ENCODE results near the gene CUBN. TPM values are rescaled to one million over a fixed set of nuclear protein-coding genes. Genes with fewer than 3 reads are reported as not detected.
A peak's percentile ranks its signal among the peaks of the same experiment; 100 is the strongest.

The CUBN gene
- total RNA-seq (2014; rRNA removed; shearing (Covaris generic)) = 4.9 and 7.8 TPM in 2 replicates
- polyA plus RNA-seq (2015; cell fraction: cytosol; rRNA removed) = 1.7 and 3.4 TPM in 2 replicates
- 4.2 and 6.7 TPM in 2 replicates for polyA plus RNA-seq (2015; cell fraction: nucleus; rRNA removed)

DNA sequence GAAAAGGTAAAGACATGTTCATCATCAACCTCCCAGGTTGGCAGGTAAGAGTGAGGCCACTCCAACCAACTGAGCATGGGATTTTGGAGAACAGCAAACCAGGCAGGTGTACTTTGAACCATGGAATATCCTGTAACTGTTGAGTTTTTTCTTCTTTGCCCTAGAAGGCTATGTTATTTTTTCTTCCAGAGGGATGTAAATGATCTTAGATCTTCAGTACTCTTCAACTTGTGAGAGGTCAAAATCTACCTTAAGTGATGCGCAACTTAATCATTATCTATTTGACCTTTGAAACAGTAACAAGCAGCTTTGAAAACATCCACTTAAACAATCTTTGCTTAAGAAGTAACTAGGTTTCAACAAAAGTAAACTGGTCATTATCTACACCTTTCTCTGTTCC lies at the start of gene CUBN:
Gene CUBN, minus strand, starts transcription at position 71 of the 400 bp plus-strand sequence. Its CDS starts 46 bp downstream, at position 25.
- in situ Hi-C loops (cut with HindIII; ENCODE audit: low pct_unique_long_range_greater_than_20kb, low sequenced_read_pairs) = no loop called here
- DNase-seq (ENCODE audit: low read depth, low spot score) = no peak

GRCh38 chr10:17179002-17179401 lies 49.4 kb upstream of the CUBN start:
- no peak for DNase-seq (ENCODE audit: low read depth, low spot score)
- in situ Hi-C loops (cut with HindIII; ENCODE audit: low pct_unique_long_range_greater_than_20kb, low sequenced_read_pairs) = no loop called here

- DNase-seq (ENCODE audit: low read depth, low spot score) = no peak
- in situ Hi-C loops (cut with HindIII; ENCODE audit: low pct_unique_long_range_greater_than_20kb, low sequenced_read_pairs) = no loop called here
Measured at GRCh38 chr10:17178006-17178405, 48.4 kb upstream of the CUBN start.

DNA sequence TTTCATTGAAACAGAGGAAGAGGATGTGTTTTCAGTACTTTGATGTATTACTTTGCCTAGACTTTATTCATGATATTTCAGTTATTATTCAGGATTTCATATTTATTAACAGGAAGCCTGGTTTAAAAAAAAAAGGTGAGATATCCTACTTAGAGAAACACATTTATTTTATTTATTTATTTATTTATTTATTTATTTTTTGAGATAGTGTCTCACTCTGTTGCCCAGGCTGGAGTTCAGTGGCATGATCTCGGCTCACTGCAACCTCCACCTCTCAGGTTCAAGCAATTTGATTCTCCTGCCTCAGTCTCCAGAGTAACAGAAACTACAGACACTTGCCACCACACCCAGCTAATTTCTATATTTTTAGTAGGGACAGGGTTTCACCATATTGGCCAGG lies 47.4 kb upstream of the CUBN start:
- in situ Hi-C loops (cut with HindIII; ENCODE audit: low pct_unique_long_range_greater_than_20kb, low sequenced_read_pairs) = no loop called here
- DNase-seq (ENCODE audit: low read depth, low spot score) = no peak

DNA sequence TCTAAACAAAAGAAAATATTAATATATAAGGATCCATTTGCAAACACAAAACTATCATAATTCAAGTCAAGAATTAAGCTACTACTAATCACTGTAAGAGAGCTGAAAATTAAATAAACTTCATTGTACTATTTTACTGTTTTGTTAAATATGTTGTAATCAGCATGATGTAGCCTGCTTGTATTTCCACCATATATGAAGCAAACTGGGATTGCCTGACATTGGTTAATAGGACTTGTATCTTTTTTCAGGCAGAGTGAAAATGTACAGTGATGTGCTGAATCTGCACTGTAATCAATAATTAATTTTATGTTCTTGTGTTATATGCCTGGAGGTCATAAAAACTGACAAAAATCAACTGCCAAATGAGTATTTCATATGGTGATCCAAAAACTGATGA lies 46.5 kb upstream of the CUBN start:
- in situ Hi-C loops (cut with HindIII; ENCODE audit: low pct_unique_long_range_greater_than_20kb, low sequenced_read_pairs) = no loop called here
- no peak for DNase-seq (ENCODE audit: low read depth, low spot score)

DNA sequence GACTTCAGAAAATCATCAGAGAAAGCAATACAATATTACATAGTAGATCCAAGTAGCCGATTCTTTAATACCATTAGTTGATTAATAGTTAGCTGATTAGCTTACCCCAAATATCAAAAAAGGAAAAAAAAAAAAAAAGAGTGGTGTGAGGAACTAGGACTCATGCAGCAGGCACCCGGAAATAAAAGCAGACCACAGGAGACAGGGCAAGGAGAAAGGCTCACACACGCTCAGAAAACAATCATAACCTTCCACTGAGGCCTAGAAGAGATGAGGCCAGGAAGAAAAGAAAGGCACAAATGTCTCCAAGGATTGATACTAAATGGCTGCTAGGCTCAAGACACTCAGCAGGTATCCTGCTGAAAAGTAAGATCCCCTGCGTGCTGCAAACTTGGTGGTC lies 45.9 kb upstream of the CUBN start:
- in situ Hi-C loops (cut with HindIII; ENCODE audit: low pct_unique_long_range_greater_than_20kb, low sequenced_read_pairs) = no loop called here
- DNase-seq (ENCODE audit: low read depth, low spot score) = peak; percentile 33

- in situ Hi-C loops (cut with HindIII; ENCODE audit: low pct_unique_long_range_greater_than_20kb, low sequenced_read_pairs) = no loop called here
- DNase-seq (ENCODE audit: low read depth, low spot score) = no peak
Measured at GRCh38 chr10:17174626-17175025, 45.0 kb upstream of the CUBN start.

DNA sequence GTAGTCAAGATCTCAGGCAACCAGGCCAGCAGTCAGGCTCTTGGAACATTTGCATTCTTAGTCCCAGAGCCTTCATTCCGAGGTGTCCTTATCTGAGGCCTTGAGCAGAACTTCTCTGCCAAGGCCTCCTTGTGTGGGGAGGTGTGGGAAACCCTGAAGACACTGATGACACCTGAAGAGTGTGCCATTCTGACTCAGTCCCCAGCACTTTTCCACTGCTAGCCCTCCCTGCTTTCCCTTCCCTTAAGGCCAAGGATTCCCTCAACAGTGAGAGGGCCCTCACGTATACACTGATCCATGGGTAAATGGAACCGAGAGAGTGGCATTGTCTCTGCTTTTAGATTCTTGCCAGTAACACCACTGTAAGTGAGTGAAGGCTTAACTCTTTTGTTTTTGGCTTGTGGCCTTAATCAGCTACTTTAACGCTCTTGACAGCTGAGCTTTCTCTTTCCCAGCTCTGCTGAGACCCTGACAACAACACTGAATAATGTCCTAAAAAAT lies 41.6 kb upstream of the CUBN start:
- in situ Hi-C loops (cut with HindIII; ENCODE audit: low pct_unique_long_range_greater_than_20kb, low sequenced_read_pairs) = no loop called here
- no peak for DNase-seq (ENCODE audit: low read depth, low spot score)

DNA sequence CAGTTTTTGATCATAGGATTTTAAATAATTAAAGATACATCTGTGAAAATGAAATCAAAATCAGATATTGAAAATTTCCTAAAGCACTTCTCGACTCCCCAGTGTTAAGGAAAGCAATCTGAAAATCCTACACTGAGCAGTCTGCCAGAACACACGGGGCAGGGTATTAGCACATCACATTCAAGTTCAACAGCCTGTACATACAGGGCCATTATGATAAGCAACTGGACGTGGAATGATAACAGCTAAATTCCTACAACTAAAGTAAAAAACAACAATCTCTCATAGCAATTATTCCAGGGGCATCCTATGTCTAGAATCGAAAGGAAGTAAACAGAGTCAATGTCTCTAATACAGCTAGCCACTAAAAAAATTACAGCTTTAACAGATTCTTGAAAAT lies 40.2 kb upstream of the CUBN start:
- in situ Hi-C loops (cut with HindIII; ENCODE audit: low pct_unique_long_range_greater_than_20kb, low sequenced_read_pairs) = no loop called here
- DNase-seq (ENCODE audit: low read depth, low spot score) = no peak

DNA sequence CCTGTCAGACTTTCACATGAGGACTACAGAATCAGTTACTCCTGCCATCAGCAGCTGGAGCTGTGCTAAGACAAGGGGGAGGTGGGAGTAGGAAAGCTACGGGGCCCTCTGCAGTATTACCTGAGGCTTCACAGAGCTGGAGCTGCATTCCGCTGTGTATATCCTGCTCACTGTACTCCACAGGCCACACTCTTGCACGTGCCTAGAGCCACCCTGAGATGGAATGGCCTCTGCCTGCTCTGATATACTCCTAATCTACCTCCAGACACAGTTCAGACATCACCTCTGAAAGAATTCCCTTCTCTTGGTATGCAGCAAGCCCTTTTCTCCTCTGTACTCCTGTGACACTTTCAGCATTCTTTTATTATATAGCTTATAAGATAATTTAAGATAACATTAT lies 37.1 kb upstream of the CUBN start:
- in situ Hi-C loops (cut with HindIII; ENCODE audit: low pct_unique_long_range_greater_than_20kb, low sequenced_read_pairs) = no loop called here

GRCh38 chr10:17162828-17163227 lies 33.2 kb upstream of the CUBN start:
- no peak for DNase-seq (ENCODE audit: low read depth, low spot score)

More for the DNA sequence above, 37.1 kb upstream of the CUBN start:
- DNase-seq (ENCODE audit: low read depth, low spot score) = no peak

DNA sequence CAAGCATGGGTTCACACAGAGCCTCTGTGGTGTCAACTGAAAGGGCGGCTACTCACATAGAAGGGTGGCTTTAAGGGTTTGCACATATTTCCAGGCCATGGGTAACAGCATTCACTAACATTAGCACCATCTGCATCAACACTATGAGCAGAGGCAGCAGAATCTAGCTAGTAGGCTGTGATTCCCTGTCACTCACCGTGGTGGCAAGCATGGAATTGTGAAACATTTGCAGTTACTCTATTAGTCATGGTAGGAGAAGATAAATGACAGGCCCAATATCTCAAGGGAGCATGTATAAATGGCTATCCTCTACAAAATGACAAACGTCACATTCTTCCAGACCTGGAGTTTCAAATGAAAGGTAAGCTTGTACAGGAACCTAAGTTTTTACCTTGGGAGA lies 32.2 kb upstream of the CUBN start:
- in situ Hi-C loops (cut with HindIII; ENCODE audit: low pct_unique_long_range_greater_than_20kb, low sequenced_read_pairs) = no loop called here
- no peak for DNase-seq (ENCODE audit: low read depth, low spot score)

More at GRCh38 chr10:17162828-17163227, 33.2 kb upstream of the CUBN start:
- in situ Hi-C loops (cut with HindIII; ENCODE audit: low pct_unique_long_range_greater_than_20kb, low sequenced_read_pairs) = no loop called here

DNA sequence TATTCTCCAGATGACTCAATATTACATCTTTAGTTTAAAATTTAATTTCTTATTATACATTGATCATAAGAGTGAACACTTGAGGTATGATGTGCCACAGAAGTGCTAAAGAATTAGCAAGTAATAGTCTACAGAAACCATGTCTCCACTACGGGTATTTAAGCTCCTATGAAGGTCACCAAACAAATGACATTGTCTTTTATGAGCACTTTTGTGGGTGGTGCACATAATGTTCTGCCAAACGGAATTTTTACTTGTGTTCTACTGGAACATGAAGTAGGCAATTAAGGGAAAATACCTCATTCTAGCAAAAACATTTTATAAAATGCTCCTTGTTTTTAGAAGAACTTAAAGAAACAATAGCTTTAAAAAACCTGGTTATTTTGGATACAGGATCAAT lies 27.4 kb upstream of the CUBN start:
- DNase-seq (ENCODE audit: low read depth, low spot score) = no peak
- in situ Hi-C loops (cut with HindIII; ENCODE audit: low pct_unique_long_range_greater_than_20kb, low sequenced_read_pairs) = no loop called here

DNA sequence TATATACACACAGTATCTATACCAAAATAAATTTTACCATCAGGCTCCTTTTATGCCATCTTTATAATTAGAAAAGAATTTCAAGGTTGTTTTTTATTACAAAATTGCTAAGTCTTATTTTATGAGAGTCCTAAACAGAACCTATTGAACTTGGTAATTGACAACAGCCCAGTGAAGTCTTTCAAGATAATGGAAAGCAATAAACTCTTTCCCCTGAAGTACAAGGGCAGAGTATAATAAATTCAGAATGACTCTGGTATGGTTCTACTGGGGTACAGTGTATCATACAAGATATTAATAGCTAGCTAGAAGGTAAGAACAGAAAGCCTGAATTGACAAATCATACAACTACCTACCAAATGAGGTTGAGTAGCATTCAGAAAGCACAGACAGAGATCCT lies 26.2 kb upstream of the CUBN start:
- in situ Hi-C loops (cut with HindIII; ENCODE audit: low pct_unique_long_range_greater_than_20kb, low sequenced_read_pairs) = no loop called here

DNA sequence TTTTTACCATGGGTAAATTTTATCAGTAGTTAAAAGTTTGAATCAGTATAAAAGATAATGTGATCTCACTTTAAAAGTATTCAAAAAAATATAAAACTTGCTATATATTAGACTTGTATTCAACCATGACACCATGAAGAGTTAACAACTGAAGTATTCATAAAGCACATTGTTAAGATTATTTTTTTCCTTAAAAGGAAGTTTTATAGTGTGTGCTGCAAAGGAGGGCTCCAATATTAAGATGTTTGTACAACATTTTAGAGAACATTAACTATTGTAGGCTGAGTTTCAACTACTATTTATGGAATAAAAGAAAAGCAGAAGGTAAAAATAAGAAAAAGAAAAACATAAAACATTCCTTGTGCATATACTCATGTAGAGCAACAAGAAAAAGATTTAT lies 24.5 kb upstream of the CUBN start:
- in situ Hi-C loops (cut with HindIII; ENCODE audit: low pct_unique_long_range_greater_than_20kb, low sequenced_read_pairs) = no loop called here
- no peak for DNase-seq (ENCODE audit: low read depth, low spot score)

More for the DNA sequence above, 26.2 kb upstream of the CUBN start:
- DNase-seq (ENCODE audit: low read depth, low spot score) = no peak

DNA sequence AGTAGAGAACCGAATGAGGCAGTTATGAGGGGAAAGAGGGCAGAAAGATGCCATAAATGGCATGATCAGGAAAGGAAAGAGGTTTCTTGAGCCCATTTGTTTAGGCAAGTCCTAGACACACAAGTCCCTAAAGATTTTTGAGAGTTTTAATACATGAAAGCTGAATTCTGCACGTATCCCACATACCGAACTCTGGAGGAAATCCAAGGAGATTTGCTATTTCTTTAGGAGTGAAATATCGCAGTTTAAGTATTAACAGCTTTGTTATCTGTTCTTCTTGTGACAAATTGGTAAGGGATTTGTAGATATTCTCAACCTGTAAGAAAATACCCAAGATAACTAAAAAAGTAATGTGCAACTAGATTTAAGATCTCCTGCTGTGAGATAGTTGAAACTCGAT lies 23.7 kb upstream of the CUBN start:
- in situ Hi-C loops (cut with HindIII; ENCODE audit: low pct_unique_long_range_greater_than_20kb, low sequenced_read_pairs) = no loop called here
- DNase-seq (ENCODE audit: low read depth, low spot score) = no peak

- no peak for DNase-seq (ENCODE audit: low read depth, low spot score)
- in situ Hi-C loops (cut with HindIII; ENCODE audit: low pct_unique_long_range_greater_than_20kb, low sequenced_read_pairs) = no loop called here
Measured at GRCh38 chr10:17151716-17152115, 22.1 kb upstream of the CUBN start.

DNA sequence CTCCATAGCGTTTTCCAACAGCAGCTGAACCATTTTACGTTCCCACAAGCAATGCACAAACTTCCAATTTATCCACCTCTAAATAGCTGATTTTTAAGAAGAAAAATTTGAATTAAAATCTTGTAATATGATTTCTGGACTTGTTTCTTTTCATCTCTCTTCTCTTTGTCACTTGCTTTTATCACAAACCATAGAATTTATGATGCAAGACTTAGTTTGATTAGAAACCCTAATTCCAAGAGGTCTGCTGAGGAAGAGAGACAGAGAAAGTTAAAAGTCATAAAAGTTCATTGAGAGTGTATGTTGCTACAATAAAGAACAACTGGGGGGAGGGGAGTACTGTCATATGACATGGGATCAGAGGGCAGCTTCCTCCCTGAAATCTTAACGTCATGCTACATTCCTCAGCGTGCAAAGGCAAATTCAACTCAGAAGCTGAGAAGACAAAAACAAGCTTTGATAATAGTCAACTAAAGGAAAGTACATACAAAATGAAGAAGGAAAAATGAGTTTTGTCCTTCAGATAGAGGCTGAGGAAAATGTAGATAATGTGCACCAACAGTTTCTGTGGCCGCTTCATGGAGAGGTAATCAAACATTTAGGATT lies 18.4 kb upstream of the CUBN start:
- DNase-seq (ENCODE audit: low read depth, low spot score) = peak; percentile 50
- in situ Hi-C loops (cut with HindIII; ENCODE audit: low pct_unique_long_range_greater_than_20kb, low sequenced_read_pairs) = no loop called here

DNA sequence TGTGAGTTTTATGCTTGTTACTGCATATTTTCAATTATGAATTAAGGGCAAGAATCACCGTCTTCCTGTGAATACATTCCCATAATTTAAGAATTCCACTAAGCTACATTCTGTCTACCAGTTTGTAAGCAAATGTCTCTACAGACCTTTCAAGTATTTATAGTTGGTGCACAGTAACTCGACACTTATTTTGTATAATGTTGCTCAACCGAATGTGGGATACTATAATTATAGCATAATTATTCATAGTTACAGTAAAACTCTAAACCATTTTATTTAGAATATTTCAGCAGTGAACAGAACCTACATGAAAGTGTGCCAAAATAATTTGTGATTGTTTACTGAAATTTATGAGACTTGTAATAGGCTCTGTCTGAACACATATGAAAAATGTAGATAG lies 17.3 kb upstream of the CUBN start:
- DNase-seq (ENCODE audit: low read depth, low spot score) = no peak

GRCh38 chr10:17145239-17145638 lies 15.6 kb upstream of the CUBN start:
- DNase-seq (ENCODE audit: low read depth, low spot score) = no peak
- in situ Hi-C loops (cut with HindIII; ENCODE audit: low pct_unique_long_range_greater_than_20kb, low sequenced_read_pairs) = no loop called here

More for the DNA sequence above, 17.3 kb upstream of the CUBN start:
- in situ Hi-C loops (cut with HindIII; ENCODE audit: low pct_unique_long_range_greater_than_20kb, low sequenced_read_pairs) = no loop called here

All from SK-MEL-5 (cell line).